Stromal cell of bone marrow (primary cell): ENCODE measurements around the gene UPK2.
"Not testable (repeated sequence)": the region's sequence is repeated elsewhere in the genome, so short reads cannot be mapped to it uniquely, and the experiment has no call there.

Experiments used
- DNase-seq: peaks from one replicate; pipeline ENCODE4 v3.0.0-alpha.2; 2012; ENCODE audit warnings: low read depth

The UPK2 gene

GRCh38 chr11:118938491-118939403 is 17.4 kb upstream of the UPK2 start:
- no peak for DNase-seq

DNA sequence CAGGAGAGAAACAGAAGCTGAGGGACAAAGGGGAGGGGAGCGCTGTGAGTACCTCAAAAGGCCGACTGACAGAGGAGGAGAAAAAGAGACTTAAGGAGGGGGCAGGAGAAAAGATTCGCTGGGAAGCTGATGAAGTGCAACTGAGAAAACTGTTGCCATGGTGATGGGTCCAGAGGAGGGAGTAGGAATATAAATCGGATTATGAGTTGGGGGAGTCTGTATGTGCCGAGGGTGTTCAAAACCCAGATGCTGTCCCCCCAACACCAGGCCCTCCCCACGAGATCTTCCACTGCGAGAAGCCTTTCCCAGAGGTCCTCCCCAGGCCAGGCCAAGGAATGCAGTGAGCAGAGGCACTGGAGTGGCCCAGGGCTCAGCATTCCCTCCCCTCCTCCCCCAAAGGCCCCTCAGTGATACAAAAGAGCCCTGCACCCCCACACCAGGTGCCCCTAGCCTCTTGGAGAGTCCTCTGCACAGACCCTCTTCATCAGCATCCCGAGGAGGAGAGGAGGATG is 16.6 kb upstream of the UPK2 start:
- DNase-seq: no peak

DNA sequence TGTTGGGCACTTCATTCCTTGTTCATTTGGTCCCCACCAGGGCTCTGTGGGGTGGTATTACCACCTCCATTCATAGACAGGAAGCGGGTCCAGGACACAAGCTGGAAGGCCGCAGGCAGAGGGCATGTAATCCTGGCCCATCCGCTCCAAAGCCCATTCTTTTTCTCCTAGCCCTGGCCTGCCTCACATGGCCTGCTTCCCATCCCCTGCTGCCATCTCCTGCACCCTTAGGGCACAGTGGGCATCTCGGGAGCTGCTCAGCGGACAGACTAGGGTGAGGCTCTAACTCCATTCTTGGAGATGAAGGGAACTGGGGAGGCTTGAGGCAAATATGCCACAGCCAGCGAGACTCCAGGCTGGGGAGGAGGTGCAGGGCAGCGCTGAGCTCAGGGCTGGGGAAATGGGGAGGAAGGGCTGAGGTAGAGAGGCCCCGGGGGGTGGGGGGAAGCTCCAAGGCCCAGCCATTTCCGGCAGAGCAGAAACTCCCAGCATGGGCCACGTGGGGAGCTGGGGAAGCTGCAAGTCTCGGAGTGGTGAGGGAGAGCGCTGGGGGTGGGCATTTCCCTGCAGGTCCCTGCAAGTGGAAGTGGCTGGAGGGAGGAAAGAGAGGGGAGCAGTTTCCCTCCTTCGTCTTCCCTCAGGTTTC is 16.0 kb upstream of the UPK2 start:
- DNase-seq: no peak

- DNase-seq: no peak
Measured at GRCh38 chr11:118947091-118947490, 9.0 kb upstream of the UPK2 start.

DNA sequence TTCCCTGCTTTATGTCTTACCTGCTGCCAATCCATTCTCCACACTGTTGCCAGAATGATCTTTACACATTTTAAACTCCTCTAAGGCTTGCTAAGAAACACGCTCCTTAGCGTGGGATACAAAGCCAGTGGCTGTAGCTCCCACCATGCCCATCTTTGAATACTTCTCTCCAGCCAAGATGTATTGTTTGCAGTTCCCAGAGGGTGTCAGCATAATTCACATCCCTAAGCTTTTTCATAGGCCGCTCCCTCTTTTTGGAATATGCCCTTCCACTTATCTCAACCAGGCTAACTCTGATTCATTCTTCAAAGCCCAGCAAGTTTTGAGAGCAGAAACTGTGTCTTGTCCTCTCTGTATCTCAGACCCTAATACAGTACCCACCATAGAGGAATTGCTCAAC is 8.1 kb upstream of the UPK2 start:
- no peak for DNase-seq

GRCh38 chr11:118953265-118953664 is 2.8 kb upstream of the UPK2 start:
- no peak for DNase-seq

DNA sequence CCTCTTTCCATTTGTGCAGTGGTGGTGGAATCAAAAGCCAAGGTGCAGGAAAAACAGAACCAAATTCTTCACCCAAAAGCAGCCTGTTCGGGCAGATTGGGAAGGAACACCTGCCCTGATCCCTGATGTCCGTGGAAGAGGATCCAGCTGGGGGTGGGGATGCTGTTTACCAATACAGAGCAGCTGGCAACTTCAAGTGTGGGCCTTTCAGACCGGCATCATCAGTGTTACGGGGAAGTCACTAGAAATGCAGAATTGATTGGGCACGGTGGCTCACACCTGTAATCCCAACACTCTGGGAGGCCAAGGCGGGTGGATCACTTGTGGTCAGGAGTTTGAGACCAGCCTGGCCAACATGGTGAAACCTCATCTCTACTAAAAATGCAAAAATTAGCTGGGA is 2.1 kb upstream of the UPK2 start:
- DNase-seq: not testable (repeated sequence)

DNA sequence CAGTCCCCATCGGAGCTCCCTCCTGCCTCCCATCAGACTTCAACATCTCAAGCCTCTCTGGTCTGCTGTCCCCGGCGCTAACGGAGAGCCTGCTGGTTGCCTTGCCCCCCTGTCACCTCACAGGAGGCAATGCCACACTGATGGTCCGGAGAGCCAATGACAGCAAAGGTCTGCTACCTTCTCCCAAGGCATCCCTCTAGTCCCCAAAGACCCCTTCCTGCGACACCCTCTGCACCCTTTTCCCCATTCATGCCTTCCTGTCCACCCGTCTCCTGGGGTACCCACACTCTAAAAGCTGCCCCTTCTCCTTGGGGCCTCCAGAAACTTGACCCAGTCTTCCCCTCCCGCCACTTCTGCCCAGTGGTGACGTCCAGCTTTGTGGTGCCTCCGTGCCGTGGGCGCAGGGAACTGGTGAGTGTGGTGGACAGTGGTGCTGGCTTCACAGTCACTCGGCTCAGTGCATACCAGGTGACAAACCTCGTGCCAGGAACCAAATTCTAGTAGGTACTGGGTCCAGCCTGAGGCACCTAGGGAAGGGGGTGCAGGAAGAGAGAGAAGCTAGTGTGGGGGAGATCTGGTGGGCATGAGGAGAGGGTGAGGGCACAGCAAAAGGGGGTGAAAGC is 860 bp downstream of the UPK2 start:
- no peak for DNase-seq

DNA sequence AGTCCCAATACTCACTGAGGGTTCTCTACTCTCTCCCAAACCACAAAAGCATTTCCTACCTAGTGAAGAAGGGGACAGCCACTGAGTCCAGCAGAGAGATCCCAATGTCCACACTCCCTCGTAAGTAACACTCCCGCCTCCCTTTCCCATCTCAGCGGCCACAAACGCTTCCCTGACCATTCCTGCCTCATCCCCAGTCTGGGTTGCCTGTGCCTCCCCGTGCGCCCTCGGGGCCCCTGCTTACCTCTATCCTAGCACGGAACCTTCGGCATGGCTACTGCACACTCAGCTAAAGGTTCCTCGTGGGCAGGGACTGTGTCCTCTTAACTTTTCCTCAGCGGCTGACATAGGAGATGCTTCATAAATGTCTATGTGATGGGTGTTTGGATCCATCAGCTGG is 1.5 kb downstream of the UPK2 start:
- DNase-seq: no peak

GRCh38 chr11:118957968-118958367 is 1.9 kb downstream of the UPK2 start:
- no peak for DNase-seq

- no peak for DNase-seq
Measured at GRCh38 chr11:118958577-118958976, 2.5 kb downstream of the UPK2 start.

- DNase-seq: no peak
Measured at GRCh38 chr11:118961189-118961588, 5.1 kb downstream of the UPK2 start.

- DNase-seq: no peak
Measured at GRCh38 chr11:118961591-118961990, 5.5 kb downstream of the UPK2 start.

DNA sequence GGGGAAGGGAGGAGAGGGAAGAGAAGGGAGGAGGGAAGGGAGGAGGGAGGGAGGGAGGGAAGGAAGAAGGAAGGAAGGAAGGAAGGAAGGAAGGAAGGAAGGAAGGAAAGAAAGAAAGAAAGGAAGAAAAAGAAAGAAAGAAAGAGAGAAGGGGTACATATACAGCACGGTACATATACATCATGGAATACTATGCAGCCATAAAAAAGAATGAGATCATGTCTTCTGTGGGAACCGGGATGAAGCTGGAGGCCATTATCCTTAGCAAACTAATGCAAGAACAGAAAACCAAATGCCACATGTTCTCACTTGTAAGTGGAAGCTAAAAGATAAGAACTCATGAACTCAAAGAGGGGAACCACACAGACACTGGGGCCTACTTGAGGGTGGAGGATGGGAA is 13.4 kb downstream of the UPK2 start:
- DNase-seq: not testable (repeated sequence)

- DNase-seq: no peak
Measured at GRCh38 chr11:118971646-118972045, 15.5 kb downstream of the UPK2 start, which contains the start of gene FOXR1. Gene FOXR1 (plus strand): TSS chr11:118971761. CDS start chr11:118971932, 171 bp downstream.

GRCh38 chr11:118973985-118974384 is 17.9 kb downstream of the UPK2 start:
- no peak for DNase-seq

DNA sequence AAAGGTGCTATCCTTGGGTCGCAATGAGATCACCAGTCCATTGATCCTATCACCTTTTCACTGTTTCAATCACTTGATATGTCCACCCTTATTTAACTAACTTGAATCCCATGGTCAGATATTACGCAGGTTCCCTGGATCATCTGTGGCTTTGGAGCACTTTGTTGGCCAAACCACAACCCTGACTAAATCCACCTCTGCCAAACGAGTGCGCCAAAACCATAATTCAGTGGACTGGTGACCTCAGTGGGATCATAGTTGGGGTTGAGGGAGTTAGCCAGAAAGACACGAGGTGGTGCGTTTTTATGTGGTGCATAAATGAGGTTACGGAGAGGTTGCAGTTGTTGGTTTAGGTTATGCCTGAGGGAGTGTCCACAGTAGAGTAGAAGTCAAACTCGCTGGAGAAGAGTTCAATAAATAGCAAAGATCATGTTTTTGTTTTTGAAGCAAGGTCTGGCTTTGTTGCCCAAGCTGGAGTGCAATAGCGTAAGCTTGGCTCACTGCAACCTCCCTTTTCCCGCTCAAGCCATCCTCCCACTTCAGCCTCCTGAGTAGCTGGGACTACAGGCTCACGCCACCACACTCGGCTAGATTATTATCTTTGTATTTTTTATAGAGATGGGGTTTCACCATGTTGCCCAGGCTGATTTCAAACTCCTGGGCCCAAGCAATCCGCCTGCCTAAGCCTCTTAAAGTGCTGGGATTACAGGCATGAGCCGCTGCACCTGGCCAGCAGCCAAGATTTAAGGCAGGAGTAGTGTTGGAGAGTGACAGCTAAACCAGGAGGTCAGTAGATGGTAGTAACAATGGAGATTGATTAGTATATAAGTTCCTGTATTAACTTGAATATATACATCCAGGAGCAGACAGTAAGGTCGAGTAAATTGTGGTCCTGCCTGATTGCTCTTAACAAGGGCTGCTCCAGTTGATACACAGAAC is 19.9 kb downstream of the UPK2 start:
- DNase-seq: peak; percentile 82

DNA sequence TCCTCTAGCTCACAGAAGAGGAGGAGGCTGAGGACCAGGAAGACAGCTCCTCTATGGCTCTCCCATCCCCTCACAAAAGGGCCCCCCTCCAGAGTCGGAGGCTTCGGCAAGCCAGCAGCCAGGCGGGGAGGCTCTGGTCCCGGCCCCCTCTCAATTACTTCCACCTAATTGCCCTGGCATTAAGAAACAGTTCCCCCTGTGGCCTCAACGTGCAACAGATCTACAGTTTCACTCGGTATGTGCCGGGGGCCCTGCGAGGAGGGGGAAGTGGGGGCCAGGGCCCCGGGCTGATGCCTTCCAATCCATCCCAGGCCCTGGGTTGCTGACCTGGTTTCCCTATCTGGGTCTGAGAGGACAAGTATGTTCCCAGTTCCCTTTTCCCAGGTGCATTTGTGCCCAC is 23.3 kb downstream of the UPK2 start:
- DNase-seq: no peak

DNA sequence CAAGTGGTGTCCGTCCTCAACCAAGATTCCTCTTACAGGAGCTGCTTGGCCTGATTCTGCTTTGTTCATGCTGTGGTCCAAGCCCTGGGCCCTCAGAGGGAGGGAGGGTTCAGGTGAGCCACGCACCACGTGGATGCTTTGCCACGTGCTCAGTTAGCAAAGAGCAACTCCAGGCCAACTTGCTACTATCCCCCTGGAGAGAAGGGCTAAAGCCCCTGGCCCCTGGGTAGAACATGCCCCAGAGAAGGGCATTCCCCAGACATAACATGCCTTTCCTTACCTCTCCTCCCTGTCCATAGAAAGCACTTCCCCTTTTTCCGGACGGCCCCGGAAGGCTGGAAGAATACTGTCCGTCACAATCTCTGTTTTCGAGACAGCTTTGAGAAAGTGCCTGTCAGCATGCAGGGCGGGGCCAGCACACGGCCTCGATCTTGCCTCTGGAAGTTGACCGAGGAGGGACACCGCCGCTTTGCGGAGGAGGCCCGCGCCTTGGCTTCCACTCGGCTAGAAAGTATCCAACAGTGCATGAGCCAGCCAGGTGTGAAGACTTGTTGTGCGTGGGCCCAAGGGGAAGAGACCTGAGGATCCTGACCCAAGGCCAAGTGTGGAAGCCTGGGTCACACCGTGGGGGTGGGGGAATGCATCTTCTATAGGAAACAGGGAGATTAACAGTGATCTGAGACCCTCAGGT is 24.2 kb downstream of the UPK2 start:
- DNase-seq: no peak

- not testable (repeated sequence) for DNase-seq
Measured at GRCh38 chr11:118984337-118984736, 28.2 kb downstream of the UPK2 start.

GRCh38 chr11:118984825-118985224 is 28.7 kb downstream of the UPK2 start:
- no peak for DNase-seq
